ENCODE data around the gene PCGF1.

DNA sequence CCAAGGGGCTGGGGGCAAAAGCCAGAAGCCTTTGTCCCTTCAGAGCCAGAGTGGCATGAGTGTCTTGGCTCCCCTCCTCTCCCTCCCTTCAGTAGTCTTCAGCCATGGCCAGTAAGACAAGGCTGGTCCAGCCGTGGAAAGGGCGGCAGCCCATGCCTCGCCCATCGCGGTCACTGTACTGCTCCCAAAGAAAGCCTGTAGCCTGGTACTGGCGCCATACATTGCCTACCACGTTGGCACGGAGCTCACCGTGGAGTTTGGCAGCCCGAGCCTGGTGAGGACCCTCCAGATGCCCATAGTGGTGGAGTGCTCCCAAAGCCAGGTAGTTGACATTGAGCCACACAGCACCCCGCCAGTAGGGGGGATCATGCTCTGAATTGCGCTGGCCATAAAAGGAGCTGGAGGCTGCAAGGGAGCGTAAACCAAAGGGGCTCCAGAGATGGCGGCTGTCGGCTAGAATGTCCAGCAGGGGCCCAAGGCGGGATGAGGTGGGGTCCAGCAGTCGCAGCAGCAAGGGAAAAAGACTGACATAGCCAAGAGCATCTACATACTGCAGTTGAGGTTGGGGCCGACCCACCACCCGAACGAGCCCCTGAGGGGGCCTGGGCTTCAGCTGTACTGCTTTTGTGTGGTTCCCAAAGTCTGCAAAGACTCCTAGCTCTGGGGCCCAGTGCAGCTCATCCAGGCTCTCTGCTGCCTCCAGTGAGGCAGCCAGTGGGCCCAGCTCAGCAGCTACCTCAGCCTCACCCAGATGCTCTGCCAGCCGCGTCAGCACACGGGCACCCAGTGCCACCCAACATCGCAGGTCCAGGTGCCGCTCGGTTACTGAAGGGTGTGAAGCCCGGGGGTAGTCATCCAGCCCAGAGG is 46.1 kb downstream of the PCGF1 start:
- TF ChIP-seq, protein P1, sequence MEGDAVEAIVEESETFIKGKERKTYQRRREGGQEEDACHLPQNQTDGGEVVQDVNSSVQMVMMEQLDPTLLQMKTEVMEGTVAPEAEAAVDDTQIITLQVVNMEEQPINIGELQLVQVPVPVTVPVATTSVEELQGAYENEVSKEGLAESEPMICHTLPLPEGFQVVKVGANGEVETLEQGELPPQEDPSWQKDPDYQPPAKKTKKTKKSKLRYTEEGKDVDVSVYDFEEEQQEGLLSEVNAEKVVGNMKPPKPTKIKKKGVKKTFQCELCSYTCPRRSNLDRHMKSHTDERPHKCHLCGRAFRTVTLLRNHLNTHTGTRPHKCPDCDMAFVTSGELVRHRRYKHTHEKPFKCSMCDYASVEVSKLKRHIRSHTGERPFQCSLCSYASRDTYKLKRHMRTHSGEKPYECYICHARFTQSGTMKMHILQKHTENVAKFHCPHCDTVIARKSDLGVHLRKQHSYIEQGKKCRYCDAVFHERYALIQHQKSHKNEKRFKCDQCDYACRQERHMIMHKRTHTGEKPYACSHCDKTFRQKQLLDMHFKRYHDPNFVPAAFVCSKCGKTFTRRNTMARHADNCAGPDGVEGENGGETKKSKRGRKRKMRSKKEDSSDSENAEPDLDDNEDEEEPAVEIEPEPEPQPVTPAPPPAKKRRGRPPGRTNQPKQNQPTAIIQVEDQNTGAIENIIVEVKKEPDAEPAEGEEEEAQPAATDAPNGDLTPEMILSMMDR (conservative IDR thresholded peaks at IDR 0.05; ENCODE audit: low read depth, low read length), result no peak
- no peak for TF ChIP-seq EZH2 (IDR thresholded peaks at IDR 0.05; ENCODE audit: borderline replicate concordance, low read depth, low read length, poor library complexity, severe bottlenecking)
